Endothelial cell (in vitro differentiated cells): Measurements from ENCODE around the gene KIF21A. TPM values are rescaled to one million over a fixed set of nuclear protein-coding genes. Genes with fewer than 3 reads are reported as not detected.

Experiments used
- DNase-seq: peaks from one replicate; pipeline ENCODE4 v3.0.0; 2021; ENCODE audit warnings: low spot score
- H3K27ac Mint-ChIP-seq: one replicate; pipeline ENCODE4 v1.8.0; 2021; ENCODE audit warnings: mixed read lengths, inconsistent platforms; ENCODE audit not compliant: unreplicated experiment
- H3K27me3 Mint-ChIP-seq: one replicate; pipeline ENCODE4 v1.8.0; 2021; ENCODE audit warnings: mild to moderate bottlenecking, moderate library complexity, mixed read lengths, inconsistent platforms; ENCODE audit not compliant: unreplicated experiment
- H3K36me3 Mint-ChIP-seq: one replicate; pipeline ENCODE4 v1.8.0; 2021; ENCODE audit warnings: mild to moderate bottlenecking, low read depth, mixed read lengths, inconsistent platforms; ENCODE audit not compliant: unreplicated experiment
- H3K4me1 Mint-ChIP-seq: one replicate; pipeline ENCODE4 v1.8.0; 2021; ENCODE audit warnings: mild to moderate bottlenecking, mixed read lengths, inconsistent platforms; ENCODE audit not compliant: unreplicated experiment
- H3K4me3 Mint-ChIP-seq: one replicate; pipeline ENCODE4 v1.8.0; 2021; ENCODE audit warnings: mild to moderate bottlenecking, mixed read lengths, inconsistent platforms; ENCODE audit not compliant: unreplicated experiment
- H3K9me3 Mint-ChIP-seq: one replicate; pipeline ENCODE4 v1.8.0; 2021; ENCODE audit warnings: mixed read lengths, inconsistent platforms; ENCODE audit not compliant: unreplicated experiment
- total RNA-seq: library from RNA; stranded (reverse); fragmentation: NEBNext Ultra II Directional; extraction: Animal tissue kit (Norgen Biotek cat#: 25700); gene quantifications from one replicate; pipeline ENCODE4 v1.2.1, GENCODE V29; 2021; ENCODE audit not compliant: unreplicated experiment
- TF ChIP-seq, protein P1 (sequence below): fragments of 200-600 bp; sonication (generic); IDR thresholded peaks from one replicate; pipeline ENCODE4 v1.5.0; 2021; ENCODE audit warnings: antibody characterized with exemption; ENCODE audit not compliant: unreplicated experiment

KIF21A gene
- total RNA-seq, 1 donor from 2014 or later: 2.9 TPM

GRCh38 chr12:39392154-39392925, 50.6 kb downstream of the KIF21A start:
- Mint-ChIP-seq H3K4me1 (no peaks in the 10 kb centered on the region), H3K36me3 (no peaks in the 10 kb centered on the region), H3K9me3 (no peaks in the 10 kb centered on the region), H3K4me3 (no peak overlapping the region), H3K27me3 (peaks cover 3% of the 10 kb centered on the region), H3K27ac (no peak overlapping the region)
- DNase-seq: no peak
- TF ChIP-seq, protein P1, sequence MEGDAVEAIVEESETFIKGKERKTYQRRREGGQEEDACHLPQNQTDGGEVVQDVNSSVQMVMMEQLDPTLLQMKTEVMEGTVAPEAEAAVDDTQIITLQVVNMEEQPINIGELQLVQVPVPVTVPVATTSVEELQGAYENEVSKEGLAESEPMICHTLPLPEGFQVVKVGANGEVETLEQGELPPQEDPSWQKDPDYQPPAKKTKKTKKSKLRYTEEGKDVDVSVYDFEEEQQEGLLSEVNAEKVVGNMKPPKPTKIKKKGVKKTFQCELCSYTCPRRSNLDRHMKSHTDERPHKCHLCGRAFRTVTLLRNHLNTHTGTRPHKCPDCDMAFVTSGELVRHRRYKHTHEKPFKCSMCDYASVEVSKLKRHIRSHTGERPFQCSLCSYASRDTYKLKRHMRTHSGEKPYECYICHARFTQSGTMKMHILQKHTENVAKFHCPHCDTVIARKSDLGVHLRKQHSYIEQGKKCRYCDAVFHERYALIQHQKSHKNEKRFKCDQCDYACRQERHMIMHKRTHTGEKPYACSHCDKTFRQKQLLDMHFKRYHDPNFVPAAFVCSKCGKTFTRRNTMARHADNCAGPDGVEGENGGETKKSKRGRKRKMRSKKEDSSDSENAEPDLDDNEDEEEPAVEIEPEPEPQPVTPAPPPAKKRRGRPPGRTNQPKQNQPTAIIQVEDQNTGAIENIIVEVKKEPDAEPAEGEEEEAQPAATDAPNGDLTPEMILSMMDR: no peak

GRCh38 chr12:39390752-39391151, 52.2 kb downstream of the KIF21A start:
- Mint-ChIP-seq H3K27me3 (no peaks in the 10 kb centered on the region), H3K36me3 (no peaks in the 10 kb centered on the region), H3K4me3 (no peak overlapping the region), H3K4me1 (no peaks in the 10 kb centered on the region), H3K27ac (no peak overlapping the region), H3K9me3 (no peaks in the 10 kb centered on the region)
- DNase-seq: no peak
- TF ChIP-seq, protein P1: no peak

DNA sequence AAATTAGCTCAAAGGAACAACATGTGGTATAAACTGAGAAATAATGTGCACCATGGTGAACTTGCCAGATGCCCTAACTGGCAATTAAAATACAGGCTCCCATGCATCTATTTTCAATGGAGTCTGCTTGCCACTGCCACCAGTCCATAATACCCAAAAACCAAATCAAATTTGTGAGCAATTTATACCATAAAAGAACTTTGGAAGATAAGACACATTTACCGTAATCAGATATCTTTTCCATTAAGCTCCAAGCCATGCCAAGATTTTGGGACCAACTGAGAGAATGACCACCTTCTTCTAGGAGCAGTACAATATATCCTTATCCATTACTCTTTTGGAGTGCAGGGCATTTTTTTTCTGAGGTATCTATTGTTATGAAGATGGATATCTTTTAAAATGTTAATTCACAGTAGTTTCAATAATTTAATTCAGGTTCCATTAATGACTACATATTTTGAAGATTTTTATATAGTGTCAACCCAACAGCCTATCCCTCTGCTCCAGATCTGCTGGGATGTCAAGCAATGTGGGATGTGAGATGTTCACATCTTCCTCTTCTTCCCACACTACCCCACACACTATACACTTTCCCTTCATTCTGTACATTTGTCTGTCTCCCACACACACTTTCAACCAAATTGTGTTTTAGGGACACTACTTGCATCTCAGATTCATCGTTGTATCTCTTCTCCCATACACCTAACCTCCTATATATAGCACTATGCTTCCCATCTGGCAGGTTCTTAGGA, 53.3 kb downstream of the KIF21A start:
- no peaks in the 10 kb centered on the region for H3K4me1 Mint-ChIP-seq
- no peaks in the 10 kb centered on the region for H3K36me3 Mint-ChIP-seq
- TF ChIP-seq, protein P1: no peak
- no peak overlapping the region for H3K27ac Mint-ChIP-seq
- H3K9me3 Mint-ChIP-seq: no peaks in the 10 kb centered on the region
- no peak for DNase-seq
- no peaks in the 10 kb centered on the region for H3K27me3 Mint-ChIP-seq
- H3K4me3 Mint-ChIP-seq: no peak overlapping the region

DNA sequence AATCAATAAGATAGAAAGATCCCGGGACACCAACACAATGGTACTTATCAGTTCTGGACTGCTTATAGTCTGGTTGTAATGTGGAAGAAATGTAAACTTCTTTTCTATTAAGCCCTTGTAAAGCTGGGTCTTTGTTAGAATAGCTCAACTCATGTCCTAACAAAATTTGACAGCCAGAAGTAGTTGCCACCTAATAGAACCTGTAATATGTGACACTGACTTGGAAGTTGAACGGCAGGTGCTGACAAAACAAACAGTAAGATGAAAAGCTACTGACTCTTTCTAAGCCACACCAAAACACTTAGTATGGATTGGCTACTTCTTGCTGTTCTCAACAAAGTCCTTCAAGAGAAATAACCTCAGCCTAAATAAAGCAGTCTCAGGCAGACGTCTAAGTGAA, 56.6 kb downstream of the KIF21A start:
- H3K27me3 Mint-ChIP-seq: no peaks in the 10 kb centered on the region
- H3K9me3 Mint-ChIP-seq: no peaks in the 10 kb centered on the region
- H3K27ac Mint-ChIP-seq: no peak overlapping the region
- no peak overlapping the region for H3K4me3 Mint-ChIP-seq
- H3K4me1 Mint-ChIP-seq: no peaks in the 10 kb centered on the region
- TF ChIP-seq, protein P1: no peak
- H3K36me3 Mint-ChIP-seq: no peaks in the 10 kb centered on the region
- no peak for DNase-seq

- no peak overlapping the region for H3K4me3 Mint-ChIP-seq
- H3K27me3 Mint-ChIP-seq: no peaks in the 10 kb centered on the region
- no peak for DNase-seq
- TF ChIP-seq, protein P1: no peak
- H3K27ac Mint-ChIP-seq: no peak overlapping the region
- no peaks in the 10 kb centered on the region for H3K36me3 Mint-ChIP-seq
- H3K4me1 Mint-ChIP-seq: no peaks in the 10 kb centered on the region
- no peaks in the 10 kb centered on the region for H3K9me3 Mint-ChIP-seq
Measured at GRCh38 chr12:39383114-39383513, 59.8 kb downstream of the KIF21A start.
